GM12878 (cell line): Measurements from ENCODE around the gene MCC.

Experiments
- CTCF ChIP-seq, 3 experiments: IDR thresholded peaks in 2 of 3; conservative IDR thresholded peaks in 1 of 3; 2 replicates each; pipeline ENCODE4 v1.5.1; 2011; ENCODE audit warnings: low read depth in 3 of 3, low read length in 3 of 3, mild to moderate bottlenecking in 3 of 3, control low read depth in 2 of 3, moderate library complexity in 2 of 3, inconsistent platforms in 1 of 3, mixed read lengths in 1 of 3; ENCODE audit not compliant: control insufficient read depth in 2 of 3, insufficient read depth in 1 of 3; ENCODE audit errors: extremely low read depth in 1 of 3
- KDM1A ChIP-seq: fragments of 200-600 bp; sonication (generic); IDR thresholded peaks from 2 replicates; pipeline ENCODE4 v1.6.1; 2016; ENCODE audit warnings: borderline replicate concordance
- NFIC ChIP-seq: IDR thresholded peaks from 2 replicates; pipeline ENCODE4 v1.6.1; 2012; ENCODE audit warnings: low read depth, mild to moderate bottlenecking, inconsistent platforms, low read length, moderate library complexity
- RAD51 ChIP-seq: fragments of 450-650 bp; IDR thresholded peaks from 2 replicates; pipeline ENCODE4 v1.6.1; 2016; ENCODE audit warnings: moderate library complexity, mild to moderate bottlenecking, inconsistent platforms
- RCOR1 ChIP-seq: conservative IDR thresholded peaks from 2 replicates; pipeline ENCODE4 v1.6.1; 2012; ENCODE audit warnings: low read depth, low read length, improper control_type of control experiment

- TF ChIP-seq RAD51 (no peak), CTCF (IDR thresholded peaks at IDR 0.05 in 2 of 3, conservative IDR thresholded peaks at IDR 0.05 in 1 of 3; ENCODE audit: control insufficient read depth in 2 of 3, extremely low read depth in 1 of 3, insufficient read depth in 1 of 3, low read depth in 3 of 3, low read length in 3 of 3) (no peak), KDM1A (no peak), RCOR1 (no peak), NFIC (no peak)
Measured at GRCh38 chr5:113435575-113435974, 52.7 kb downstream of the MCC start.
